GM23248 (cell line): ENCODE data around the gene EVI5L.

ENCODE experiments used
- EZH2 ChIP-seq: fragments of 200-600 bp; sonication (generic); IDR thresholded peaks from 2 replicates; pipeline ENCODE4 v1.6.1; 2018; ENCODE audit warnings: antibody characterized with exemption, mild to moderate bottlenecking; ENCODE audit not compliant: insufficient read depth, poor library complexity, severe bottlenecking
- EZH2phosphoT487 ChIP-seq: fragments of 200-600 bp; sonication (generic); IDR thresholded peaks from 2 replicates; pipeline ENCODE4 v1.6.1; 2018; ENCODE audit warnings: antibody characterized with exemption, moderate library complexity, mild to moderate bottlenecking, low read depth; ENCODE audit not compliant: insufficient read depth

DNA sequence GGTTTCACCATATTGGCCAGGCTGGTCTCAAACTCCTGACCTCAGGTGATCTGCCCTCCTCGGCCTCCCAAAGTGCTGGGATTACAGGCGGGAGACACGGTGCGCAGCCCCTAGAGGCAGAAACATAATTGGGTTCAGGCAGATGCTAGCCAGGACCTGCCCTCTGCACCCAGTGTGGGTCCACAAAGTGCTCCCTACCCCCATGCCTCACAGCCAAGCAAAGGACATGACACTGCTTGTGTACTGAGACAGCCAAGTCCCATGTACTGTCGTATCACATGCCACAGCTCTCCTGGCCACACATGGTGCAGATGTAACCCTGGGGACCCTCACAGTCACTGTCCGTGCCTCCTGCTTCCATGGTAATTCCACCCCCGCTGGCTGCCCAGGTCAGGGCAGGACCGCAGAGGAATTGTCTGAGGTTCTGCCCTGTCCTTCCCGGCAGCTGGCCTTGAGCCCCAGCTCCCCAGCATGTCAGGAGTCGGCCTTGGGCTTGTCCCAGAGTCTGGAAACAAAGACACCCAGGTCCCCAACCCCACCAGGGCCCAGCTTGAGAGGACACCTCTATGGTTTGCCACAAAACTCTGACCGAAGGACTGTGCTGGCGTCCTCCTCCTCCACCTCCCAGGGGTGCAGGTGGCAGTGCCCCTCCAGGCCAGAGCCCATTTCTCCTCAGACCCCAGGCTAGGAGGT lies 36.5 kb downstream of the EVI5L start:
- TF ChIP-seq EZH2, result no peak
- TF ChIP-seq EZH2phosphoT487, result no peak
